A673 (cell line): ENCODE measurements around the gene GPR183. TPM values are rescaled to one million over a fixed set of nuclear protein-coding genes. Genes with fewer than 3 reads are reported as not detected.

Experiments
- BruUV-seq: library from RNA; stranded (reverse); fragments of 400-500 nt; replicated peaks from 2 replicates; lab custom pipeline; 2021; lab: Mats Ljungman, UMichigan
- CTCF ChIA-PET: fragments of 300-600 bp; sonication (Branson Sonifier 250); formaldehyde crosslinking; loops from one replicate; lab custom pipeline; 2022; ENCODE audit warnings: antibody characterized with exemption; lab: Charles Lee
- POLR2A ChIA-PET: fragments of 300-600 bp; sonication (Branson Sonifier 250); formaldehyde crosslinking; loops from one replicate; lab custom pipeline; 2022; ENCODE audit warnings: antibody characterized with exemption; ENCODE audit not compliant: low non-redundant PET; lab: Charles Lee
- DNase-seq: peaks from one replicate; pipeline ENCODE4 v3.0.0-alpha.2; 2015; ENCODE audit warnings: low spot score
- H3K27ac ChIP-seq: fragments of 200-600 bp; sonication (generic); 2 replicates; pipeline ENCODE4 v1.5.1; 2016; ENCODE audit warnings: mixed run types, low read depth, mild to moderate bottlenecking, mixed read lengths, antibody characterized with exemption, low read length; ENCODE audit not compliant: poor library complexity, severe bottlenecking
- H3K27me3 ChIP-seq: fragments of 200-600 bp; sonication (generic); replicated peaks from 2 replicates; pipeline ENCODE4 v1.6.1; 2017; ENCODE audit warnings: mixed run types, low read depth, mild to moderate bottlenecking, mixed read lengths, antibody characterized with exemption, low read length; ENCODE audit not compliant: insufficient read depth, poor library complexity
- H3K36me3 ChIP-seq: fragments of 200-600 bp; sonication (generic); 2 replicates; pipeline ENCODE4 v1.6.1; 2016; ENCODE audit warnings: mixed run types, mild to moderate bottlenecking, mixed read lengths, antibody characterized with exemption, low read length; ENCODE audit not compliant: insufficient read depth, poor library complexity, severe bottlenecking
- H3K4me1 ChIP-seq: fragments of 200-600 bp; sonication (generic); 2 replicates; pipeline ENCODE4 v1.6.1; 2017; ENCODE audit warnings: mixed run types, mild to moderate bottlenecking, mixed read lengths, antibody characterized with exemption, low read length; ENCODE audit not compliant: insufficient read depth, poor library complexity, severe bottlenecking
- H3K4me3 ChIP-seq: fragments of 200-600 bp; sonication (generic); 2 replicates; pipeline ENCODE4 v1.5.1; 2016; ENCODE audit warnings: low read depth, mixed run types, mild to moderate bottlenecking, mixed read lengths, low read length; ENCODE audit not compliant: poor library complexity, severe bottlenecking
- H3K9me3 ChIP-seq: fragments of 200-600 bp; sonication (generic); 2 replicates; pipeline ENCODE4 v1.6.1; 2016; ENCODE audit warnings: mixed run types, low read depth, mild to moderate bottlenecking, mixed read lengths, antibody characterized with exemption, low read length; ENCODE audit not compliant: poor library complexity, severe bottlenecking
- CTCF ChIP-seq: fragments of 300-800, 200-600 bp; sonication (generic); conservative IDR thresholded peaks from 2 replicates; pipeline ENCODE4 v1.5.1; 2017; ENCODE audit warnings: low read depth, mild to moderate bottlenecking, antibody characterized with exemption, low read length, moderate library complexity, mixed read lengths
- EZH2 ChIP-seq: fragments of 200-600 bp; sonication (generic); IDR thresholded peaks from 2 replicates; pipeline ENCODE4 v1.6.1; 2017; ENCODE audit warnings: borderline replicate concordance, low read depth, mild to moderate bottlenecking, mixed read lengths, antibody characterized with exemption, low read length; ENCODE audit not compliant: poor library complexity, severe bottlenecking
- intact Hi-C: fragments of 100-400 bp; cut with micrococcal nuclease; formaldehyde crosslinking; loops from one replicate; pipeline ENCODE4 v1.10.0; 2022; ENCODE audit not compliant: unreplicated experiment
- total RNA-seq: library from RNA; stranded (reverse); gene quantifications from 2 replicates; pipeline ENCODE4 v1.2.3, GENCODE V29; 2021

The GPR183 gene
- total RNA-seq, 1 experiment from 2014 or later, result not detected

DNA sequence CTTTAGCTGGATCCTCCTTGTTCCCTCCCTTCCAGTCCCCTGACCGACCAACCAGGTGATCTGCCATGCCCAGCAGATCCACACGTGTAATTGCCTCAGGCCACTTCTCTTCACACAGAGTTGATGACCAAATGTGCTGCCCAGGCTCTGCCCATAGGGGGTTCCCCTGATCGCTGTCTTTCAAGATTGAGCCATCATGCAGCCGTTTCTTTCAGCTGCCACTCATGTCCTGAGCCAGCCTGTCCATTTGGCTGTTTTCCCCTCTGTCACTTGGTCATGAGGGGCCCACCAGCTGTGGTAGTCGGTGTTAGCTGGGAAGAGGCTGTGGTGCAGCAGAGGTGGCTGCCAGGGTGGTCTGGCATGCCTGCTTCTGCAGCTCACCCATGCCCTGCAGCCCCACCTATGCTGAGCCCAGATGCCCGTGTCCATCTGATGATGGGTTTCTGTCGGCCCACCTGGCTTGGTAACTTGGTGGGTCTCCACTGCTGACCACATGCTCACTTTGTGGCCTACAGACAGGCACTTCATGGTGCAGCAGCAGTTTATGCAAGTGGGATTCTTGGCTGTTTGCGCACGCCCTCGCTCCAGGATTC lies 35.6 kb upstream of the GPR183 start:
- intact Hi-C loops, result no loop called here
- no peak for TF ChIP-seq CTCF
- no peak for TF ChIP-seq EZH2
- Histone ChIP-seq H3K4me3 (no peak overlapping the region), H3K4me1 (no peaks in the 10 kb centered on the region), H3K36me3 (peaks cover 6% of the 10 kb centered on the region), H3K9me3 (no peaks in the 10 kb centered on the region), H3K27me3 (no peaks in the 10 kb centered on the region), H3K27ac (no peak overlapping the region)
- POLR2A ChIA-PET, result no interaction called here
- CTCF ChIA-PET, result no interaction called here
- no TSS peak for BruUV-seq
- DNase-seq, result no peak

DNA sequence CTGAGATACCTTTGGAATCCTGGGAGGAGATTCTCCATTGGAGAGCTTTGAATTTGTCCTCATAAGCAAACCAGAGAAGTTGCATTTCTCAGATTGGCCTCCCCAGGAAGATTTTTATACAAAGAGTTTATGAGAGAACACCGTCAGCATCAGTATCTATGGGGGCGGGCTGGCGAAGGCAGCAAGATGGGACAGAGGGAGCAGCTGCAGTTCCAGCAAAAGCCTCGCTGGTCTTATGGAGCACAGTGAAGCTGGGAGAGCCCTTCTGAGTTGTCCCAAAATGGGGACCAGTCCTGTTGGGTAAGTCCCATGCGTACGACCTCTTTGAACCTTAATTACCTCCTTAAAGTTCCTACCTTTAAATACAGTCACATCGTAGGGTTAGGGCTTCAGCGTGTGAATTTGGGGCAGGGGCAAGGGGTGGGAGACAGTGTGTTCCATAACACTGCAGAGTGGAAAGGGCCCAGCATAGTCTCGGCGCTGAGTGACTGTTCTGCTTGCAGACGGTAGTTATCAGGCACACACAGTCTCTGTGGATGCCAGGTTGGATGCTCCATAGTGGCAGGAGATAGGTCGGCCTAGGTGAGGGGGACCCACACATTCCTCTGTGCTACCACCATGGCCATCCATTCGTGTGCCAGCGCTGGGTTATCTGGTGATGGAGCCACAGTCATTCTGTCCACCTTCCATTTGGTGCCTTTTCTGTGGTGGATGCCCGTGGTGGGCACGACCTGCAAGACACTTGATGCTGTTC lies 34.9 kb upstream of the GPR183 start:
- Histone ChIP-seq H3K4me3 (no peak overlapping the region), H3K27ac (no peak overlapping the region), H3K4me1 (no peaks in the 10 kb centered on the region), H3K36me3 (peaks cover 8% of the 10 kb centered on the region), H3K27me3 (no peaks in the 10 kb centered on the region), H3K9me3 (no peaks in the 10 kb centered on the region)
- TF ChIP-seq CTCF (no peak), EZH2 (no peak)
- ChIA-PET CTCF (no interaction called here), POLR2A (interaction anchor here (0.6 kb wide), 2 partner anchors 139 to 1144 kb away, joined by 3 read pairs; no protein-coding TSS in a partner anchor)
- no TSS peak for BruUV-seq
- no peak for DNase-seq
- intact Hi-C loops, result no loop called here

DNA sequence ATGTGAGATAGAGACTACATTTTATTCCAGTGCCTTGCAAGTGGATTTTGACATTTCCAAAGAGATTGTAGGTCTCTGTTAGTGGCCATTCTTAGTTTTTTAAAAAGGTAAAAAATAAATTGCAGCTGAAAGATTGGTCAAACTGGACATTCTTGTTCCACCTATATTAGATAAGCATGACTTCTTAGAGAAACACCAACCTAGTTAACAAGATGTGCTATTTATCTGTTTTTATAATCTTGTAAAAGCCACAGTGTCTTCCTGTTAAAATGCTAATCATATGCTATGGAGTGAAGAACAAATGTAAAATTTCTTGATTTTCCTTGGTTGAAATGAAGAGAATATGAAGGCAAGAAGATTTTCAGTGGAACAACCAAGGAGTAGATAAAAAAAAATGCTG lies 33.4 kb upstream of the GPR183 start:
- peaks cover 8% of the 10 kb centered on the region for H3K36me3 ChIP-seq

More for the DNA sequence above, 33.4 kb upstream of the GPR183 start:
- DNase-seq, result no peak
- H3K27ac ChIP-seq, result no peak overlapping the region
- intact Hi-C loops, result no loop called here
- H3K4me3 ChIP-seq, result no peak overlapping the region
- H3K27me3 ChIP-seq, result no peaks in the 10 kb centered on the region
- no peak for TF ChIP-seq CTCF
- no peak for TF ChIP-seq EZH2
- H3K9me3 ChIP-seq, result no peaks in the 10 kb centered on the region
- POLR2A ChIA-PET, result no interaction called here
- H3K4me1 ChIP-seq, result no peaks in the 10 kb centered on the region
- CTCF ChIA-PET, result no interaction called here
- BruUV-seq, result no TSS peak
